HTR-8/SVneo (cell line): ENCODE data around the gene EIF6.

ENCODE experiments used
- DNase-seq: peaks from one replicate; pipeline ENCODE4 v3.0.0; 2011; ENCODE audit warnings: low spot score, mixed read lengths; ENCODE audit not compliant: insufficient read length
- FAIRE-seq: peaks from 2 replicates; lab custom pipeline; 2011; peaks lifted over from hg19 to GRCh38; lab: Jason Lieb, UNC

The EIF6 gene

DNA sequence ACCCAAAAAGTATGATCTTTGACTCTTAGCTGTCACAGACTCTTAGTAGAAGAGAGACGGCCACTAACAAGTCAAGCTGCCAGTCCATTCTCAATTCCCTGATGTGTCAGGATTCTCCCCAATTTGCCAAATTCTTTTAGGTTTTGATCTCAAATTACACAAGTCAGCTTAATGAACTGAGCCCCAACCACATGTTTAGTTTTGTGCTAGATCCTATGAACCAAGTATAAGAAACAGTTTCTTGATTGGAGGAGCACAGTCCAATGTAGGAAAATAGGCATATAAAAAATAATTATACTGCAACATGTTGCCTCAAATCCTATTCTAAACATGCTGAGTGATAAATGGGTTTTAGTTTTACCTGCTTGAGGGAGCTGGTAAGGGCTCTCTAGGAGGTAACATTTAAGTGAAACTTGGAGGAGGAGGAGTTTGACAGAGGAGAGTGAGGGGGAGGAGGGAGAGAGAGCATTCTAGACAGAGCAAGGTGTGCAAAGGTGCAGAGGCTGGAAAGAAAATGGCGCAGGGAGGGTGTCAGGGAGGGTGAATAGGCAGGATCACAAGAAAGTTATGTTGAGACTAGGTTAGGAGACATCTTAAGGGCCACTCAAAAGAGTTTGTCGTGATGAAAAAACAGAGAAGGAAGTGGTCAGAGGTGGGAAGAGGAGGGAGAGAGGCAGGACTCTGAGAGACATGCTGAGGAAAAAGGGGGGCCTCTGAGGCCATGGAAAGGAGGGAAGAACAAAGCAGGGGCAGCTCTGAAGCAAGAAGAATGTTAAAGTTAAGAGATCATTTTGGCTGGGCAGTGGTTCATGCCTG lies 30.5 kb upstream of the EIF6 start:
- DNase-seq: no peak
- no peak for FAIRE-seq

- peak; percentile 95 for FAIRE-seq
- DNase-seq: peak; percentile 71
Observed at GRCh38 chr20:35312318-35312717, 27.7 kb upstream of the EIF6 start.

GRCh38 chr20:35311822-35312221 lies 27.2 kb upstream of the EIF6 start:
- FAIRE-seq: no peak

GRCh38 chr20:35311409-35311808 lies 26.8 kb upstream of the EIF6 start:
- FAIRE-seq: no peak
- DNase-seq: no peak

More at GRCh38 chr20:35311822-35312221, 27.2 kb upstream of the EIF6 start:
- no peak for DNase-seq

- FAIRE-seq (no peak), DNase-seq (no peak)
Observed at GRCh38 chr20:35307666-35308653, 23.4 kb upstream of the EIF6 start.

- FAIRE-seq: peak; percentile 70
- DNase-seq: peak; percentile 63
Observed at GRCh38 chr20:35306931-35307517, 22.5 kb upstream of the EIF6 start.

GRCh38 chr20:35305682-35306556 lies 21.3 kb upstream of the EIF6 start:
- DNase-seq: peak; percentile 98

DNA sequence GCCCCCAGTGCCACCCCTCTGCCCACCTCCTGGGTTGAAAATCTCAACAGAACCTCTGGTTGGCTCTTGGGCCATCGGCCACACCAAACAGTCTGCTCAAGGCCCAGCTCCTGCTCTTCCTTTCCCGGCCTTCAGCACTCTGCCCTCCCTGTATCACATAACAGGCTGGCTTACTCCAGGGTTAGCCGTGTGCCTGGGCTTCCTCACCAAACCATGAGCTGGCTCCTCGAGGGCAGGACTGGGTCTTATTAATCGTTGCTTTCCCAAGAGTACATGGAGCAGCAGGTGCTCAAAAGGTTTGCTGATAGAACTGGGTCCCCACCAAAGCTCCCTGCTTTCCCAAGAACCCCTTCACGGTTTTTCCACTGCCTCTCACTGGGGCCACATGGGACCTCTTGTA lies 20.4 kb upstream of the EIF6 start:
- FAIRE-seq (no peak), DNase-seq (no peak)

More at GRCh38 chr20:35305682-35306556, 21.3 kb upstream of the EIF6 start:
- peak; percentile 96 for FAIRE-seq

GRCh38 chr20:35303735-35304491 lies 19.3 kb upstream of the EIF6 start:
- DNase-seq (peak; percentile 87), FAIRE-seq (peak; percentile 54)

DNA sequence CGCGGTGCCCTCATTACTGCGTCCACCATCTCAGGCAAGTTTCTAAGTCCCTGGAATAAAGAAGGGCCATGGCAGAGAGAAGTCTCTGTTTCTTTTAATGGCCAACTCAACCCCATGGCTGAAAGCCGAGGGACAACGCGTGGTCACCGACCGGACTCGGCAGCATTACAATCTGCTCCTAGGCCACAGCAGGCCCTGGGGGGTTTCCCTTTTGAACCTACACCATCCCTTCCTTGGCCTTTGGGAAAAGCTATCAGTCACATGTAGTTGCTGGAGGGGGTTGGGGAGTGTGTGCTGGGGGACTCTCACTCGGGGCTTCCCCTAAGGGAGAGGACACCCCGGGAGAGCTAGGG lies 18.8 kb upstream of the EIF6 start:
- DNase-seq (no peak), FAIRE-seq (no peak)

GRCh38 chr20:35302421-35303335 lies 18.1 kb upstream of the EIF6 start:
- DNase-seq: no peak
- no peak for FAIRE-seq

DNA sequence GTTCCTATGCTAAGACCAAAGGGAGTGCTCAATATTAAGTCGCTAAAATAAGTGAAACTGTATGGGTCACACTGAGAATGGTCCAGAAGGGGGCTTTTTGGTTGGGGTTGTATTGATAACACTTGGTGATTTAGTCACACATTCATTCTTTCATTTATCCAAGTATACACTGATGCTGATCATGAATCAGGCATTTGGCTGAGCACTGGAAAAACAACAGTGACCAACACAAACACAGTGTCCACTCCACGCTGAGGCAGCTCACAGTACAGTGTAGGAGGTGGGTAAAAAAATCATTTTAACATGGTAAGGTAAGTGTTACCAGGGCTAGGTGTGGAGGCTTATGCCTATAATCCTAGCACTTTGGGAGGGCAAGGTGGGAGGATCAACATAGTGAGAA lies 16.9 kb upstream of the EIF6 start:
- no peak for DNase-seq
- no peak for FAIRE-seq

DNA sequence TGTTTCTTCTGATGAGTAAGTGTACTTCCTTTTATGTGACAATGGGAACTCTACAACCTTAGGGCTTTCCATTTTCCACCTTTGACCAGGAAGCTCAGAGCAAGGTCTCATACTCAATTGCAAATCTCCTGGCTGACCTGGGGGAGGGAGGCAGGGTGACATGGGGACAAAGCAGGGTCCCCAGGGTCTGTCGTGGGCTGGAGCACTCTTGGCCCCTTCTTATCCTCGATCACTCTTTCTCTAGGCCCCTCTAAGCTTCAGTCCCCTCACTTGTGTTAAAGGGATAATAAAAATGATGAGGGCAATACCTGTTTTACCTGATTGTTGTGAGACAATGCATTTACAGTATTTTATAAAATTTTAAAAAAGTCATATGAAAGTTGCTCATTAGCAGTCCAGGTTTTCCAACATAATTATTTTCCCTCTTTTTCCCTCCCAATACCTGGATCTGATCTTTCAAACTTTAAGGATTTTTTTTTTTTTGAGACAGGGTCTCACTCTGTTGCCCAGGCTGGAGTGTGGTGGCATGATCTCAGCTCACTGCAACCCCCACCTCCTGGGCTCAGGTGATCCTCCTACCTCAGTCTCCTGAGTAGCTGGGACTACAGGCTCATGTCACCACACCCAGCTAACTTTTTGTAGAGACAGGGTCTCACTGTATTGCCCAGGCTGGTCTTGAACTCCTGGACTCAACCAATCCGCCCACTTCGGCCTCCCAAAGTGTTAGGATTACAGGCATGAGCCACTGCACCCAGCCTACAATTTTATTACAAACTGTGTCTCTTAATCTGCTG lies 16.1 kb upstream of the EIF6 start:
- DNase-seq (no peak), FAIRE-seq (no peak)

GRCh38 chr20:35299780-35300179 lies 15.2 kb upstream of the EIF6 start:
- DNase-seq (no peak), FAIRE-seq (no peak)

DNA sequence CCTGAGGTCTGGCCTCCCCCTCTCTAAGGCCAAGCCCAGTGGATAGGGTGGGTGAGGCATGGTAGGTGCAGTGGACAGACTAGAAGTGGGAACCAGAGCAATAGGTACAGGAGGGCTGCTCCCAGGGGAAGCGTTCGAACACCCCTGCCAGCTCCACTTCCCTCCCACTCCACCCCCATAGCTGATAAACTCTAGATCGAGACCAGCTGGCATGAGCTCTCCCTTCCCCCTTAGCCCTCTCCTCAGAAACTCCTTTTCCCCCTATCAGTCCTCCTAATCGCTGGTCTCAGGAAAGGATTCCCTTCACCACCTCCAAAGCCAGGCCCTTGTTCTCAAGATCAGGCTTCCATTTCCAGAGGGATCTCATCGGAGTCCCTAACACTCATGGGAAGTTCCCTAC lies 13.7 kb upstream of the EIF6 start:
- no peak for DNase-seq
- FAIRE-seq: no peak

DNA sequence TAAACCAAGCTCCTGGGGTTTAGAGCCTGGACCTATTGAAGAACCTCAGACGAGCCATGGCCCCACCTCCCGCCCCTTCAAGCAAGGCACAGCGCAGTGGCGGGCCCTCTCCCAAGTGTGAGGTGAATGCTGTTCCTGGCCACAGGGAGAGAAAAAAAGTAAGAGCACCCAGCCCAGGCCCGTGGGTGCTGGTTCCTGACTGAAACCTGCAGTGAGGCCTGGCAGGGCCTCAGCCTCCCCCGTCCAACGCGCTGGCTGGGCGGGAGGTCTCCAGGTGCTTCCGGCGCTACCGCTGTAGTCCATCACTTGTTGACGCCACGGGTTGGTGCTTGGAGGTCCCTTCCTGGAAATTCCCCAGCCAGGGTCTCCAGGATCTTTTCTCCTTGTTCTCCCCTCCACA lies 13.2 kb upstream of the EIF6 start:
- DNase-seq: no peak
- FAIRE-seq: no peak

DNA sequence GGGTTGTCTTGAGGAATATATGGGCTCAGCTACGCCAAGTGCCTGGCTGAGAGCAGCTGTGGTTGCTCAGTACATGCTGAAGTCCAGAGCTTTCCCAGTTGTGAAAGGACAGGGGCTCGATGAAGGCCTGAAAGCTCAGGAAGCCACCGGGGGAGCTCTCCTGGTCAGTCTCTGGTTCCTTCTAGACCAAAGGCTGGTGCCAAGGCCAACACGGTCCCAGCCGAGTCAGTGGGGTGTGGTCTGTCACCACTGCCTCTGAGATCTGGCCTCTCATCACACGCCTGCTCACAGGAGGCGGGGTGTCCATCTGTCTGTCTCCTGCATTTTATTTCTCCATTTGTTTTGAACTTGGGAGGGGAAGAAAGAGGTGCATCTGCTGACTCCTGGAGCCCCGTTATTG lies 12.6 kb upstream of the EIF6 start:
- DNase-seq (no peak), FAIRE-seq (no peak)
